K562 (cell line): ENCODE data around the gene CAPN2. TPM values are rescaled to one million over a fixed set of nuclear protein-coding genes. Genes with fewer than 3 reads are reported as not detected.

ENCODE experiments used
- ARID3A ChIP-seq: IDR thresholded peaks from 2 replicates; pipeline ENCODE4 v1.6.1; 2012; ENCODE audit warnings: low read depth, low read length, improper control_type of control experiment, borderline replicate concordance
- CHAMP1 ChIP-seq: fragments of 450-650 bp; IDR thresholded peaks from 2 replicates; pipeline ENCODE4 v1.6.1; 2016; ENCODE audit warnings: mild to moderate bottlenecking
- FOXP4 ChIP-seq: sonication (generic); formaldehyde crosslinking; IDR thresholded peaks from 2 replicates; pipeline ENCODE4 v1.8.0; 2022; ENCODE audit warnings: mild to moderate bottlenecking, missing genetic modification reagents, borderline replicate concordance
- HDAC6 ChIP-seq: IDR thresholded peaks from 2 replicates; pipeline ENCODE4 v1.6.1; 2012; ENCODE audit warnings: low read depth, mild to moderate bottlenecking, control low read depth, inconsistent platforms, low read length, moderate library complexity
- HDGF ChIP-seq: fragments of 450-650 bp; IDR thresholded peaks from 2 replicates; pipeline ENCODE4 v1.6.1; 2016
- HNRNPK ChIP-seq: fragments of 200-400 bp; formaldehyde crosslinking; IDR thresholded peaks from one replicate; pipeline ENCODE4 v1.6.1; 2018; ENCODE audit warnings: mild to moderate bottlenecking, low read depth, low read length; ENCODE audit not compliant: poor library complexity, severe bottlenecking
- MAX ChIP-seq: sonication (generic); formaldehyde crosslinking; IDR thresholded peaks from 2 replicates; pipeline ENCODE4 v1.9.0; 2022; ENCODE audit warnings: mild to moderate bottlenecking, missing genetic modification reagents
- MCM7 ChIP-seq, 2 experiments: fragments of 450-650 bp; IDR thresholded peaks; 2 replicates each; pipeline ENCODE4 v1.6.1; 2016 to 2018
- MLLT1 ChIP-seq, 2 experiments: fragments of 450-650 bp; IDR thresholded peaks; 2 replicates each; pipeline ENCODE4 v1.6.1; 2016
- MTA2 ChIP-seq: fragments of 450-650 bp; IDR thresholded peaks from 2 replicates; pipeline ENCODE4 v1.6.1; 2016; ENCODE audit warnings: low read depth
- NFE2L1 ChIP-seq: fragments of 450-650 bp; IDR thresholded peaks from 2 replicates; pipeline ENCODE4 v1.6.1; 2016; ENCODE audit warnings: missing genetic modification characterization, low read depth, mild to moderate bottlenecking, missing compliant biosample characterization, moderate library complexity, borderline replicate concordance
- RBFOX2 ChIP-seq: fragments of 200-400 bp; formaldehyde crosslinking; IDR thresholded peaks from 2 replicates; pipeline ENCODE4 v1.6.1; 2017; ENCODE audit warnings: low read depth, mild to moderate bottlenecking, low read length, moderate library complexity
- RBM17 ChIP-seq: fragments of 200-400 bp; formaldehyde crosslinking; IDR thresholded peaks from 2 replicates; pipeline ENCODE4 v1.6.1; 2017; ENCODE audit warnings: low read depth, mild to moderate bottlenecking, low read length, borderline replicate concordance
- SMARCC2 ChIP-seq: fragments of 450-650 bp; IDR thresholded peaks from 2 replicates; pipeline ENCODE4 v1.6.1; 2017; ENCODE audit warnings: antibody characterized with exemption, moderate library complexity, mild to moderate bottlenecking, low read depth
- SMARCE1 ChIP-seq: fragments of 450-650 bp; IDR thresholded peaks from 2 replicates; pipeline ENCODE4 v1.7.1; 2016; ENCODE audit warnings: mild to moderate bottlenecking
- TBP ChIP-seq: optimal IDR thresholded peaks from 2 replicates; pipeline ENCODE3; 2011; ENCODE audit warnings: low read depth, low read length, improper control_type of control experiment
- TCF3 ChIP-seq: sonication (generic); formaldehyde crosslinking; IDR thresholded peaks from 2 replicates; pipeline ENCODE4 v1.4.0; 2020; ENCODE audit warnings: mild to moderate bottlenecking, missing genetic modification reagents
- ZNF316 ChIP-seq: fragments of 450-650 bp; IDR thresholded peaks from 2 replicates; pipeline ENCODE4 v1.6.1; 2016
- ZNF512 ChIP-seq: IDR thresholded peaks from 2 replicates; pipeline ENCODE4 v1.6.1; 2016; ENCODE audit warnings: missing genetic modification characterization, missing compliant biosample characterization
- ZNF586 ChIP-seq: fragments of 450-650 bp; formaldehyde crosslinking; conservative IDR thresholded peaks from 2 replicates; pipeline ENCODE4 v1.4.0; 2020; ENCODE audit warnings: mild to moderate bottlenecking, moderate library complexity
- ZSCAN29 ChIP-seq: fragments of 450-650 bp; IDR thresholded peaks from 2 replicates; pipeline ENCODE4 v1.6.1; 2017
- polyA plus RNA-seq, 8 experiments: library from polyadenylated mRNA; depleted of rRNA in 4 of 8; stranded (reverse) in 5 of 8; unstranded in 3 of 8; fragments of >200 nt; fragmentation: Nextera tagmentation in 2 of 8; fragmentation: Illumina TruSeq in 1 of 8; extraction: Ambion mirVana in 2 of 8; extraction: Trizol in 1 of 8; gene quantifications; 2 replicates each; pipeline versions ENCODE4 v1.2.1 to v1.2.3, GENCODE V29; 2011 to 2014; ENCODE audit warnings: inconsistent platforms in 1 of 8, missing spikeins in 1 of 8
- total RNA-seq, 7 experiments: library from RNA; depleted of rRNA in 6 of 7; stranded (reverse); fragments of >200 nt in 6 of 7; fragmentation: Illumina TruSeq in 2 of 7; extraction: Trizol in 2 of 7; gene quantifications; 2 replicates each; pipeline versions ENCODE4 v1.2.1 to v1.2.3, GENCODE V29; 2011 to 2021; ENCODE audit warnings: low replicate concordance in 1 of 7

CAPN2 gene
- total and polyA plus RNA-seq, 9 of the 15 experiments (the other 6 are each of a cell fraction or from before 2014, with no cell fraction given), result 24.6 to 157 (median 101) TPM

GRCh38 chr1:223678841-223679240, 33.5 kb upstream of the CAPN2 start (continued):
- TF ChIP-seq ARID3A, result peak; percentile 30; the same call in 1 of the 2 replicates
- TF ChIP-seq NFE2L1 (tag), result no peak
- TF ChIP-seq SMARCE1, result peak; percentile 82; the same call in 1 of the 2 replicates
- TF ChIP-seq CHAMP1, result no peak
- no peak for TF ChIP-seq HNRNPK
- no peak for TF ChIP-seq ZNF316
- TF ChIP-seq MTA2, result peak; percentile 76
- TF ChIP-seq FOXP4 (CRISPR knock-in tag), result no peak
- peak; percentile 97 for TF ChIP-seq TCF3 (CRISPR knock-in tag)
- TF ChIP-seq SMARCC2, result peak; percentile 51; the same call in 1 of the 2 replicates
- peak; percentile 76 for TF ChIP-seq MAX (CRISPR knock-in tag)
- TF ChIP-seq HDGF, result no peak
- TF ChIP-seq MCM7 (IDR thresholded peaks at IDR 0.05), result no peak
- no peak for TF ChIP-seq ZSCAN29
- TF ChIP-seq MLLT1 (IDR thresholded peaks at IDR 0.05), result no peak
- TF ChIP-seq ZNF512 (tag), result no peak
- no peak for TF ChIP-seq TBP
- no peak for TF ChIP-seq RBFOX2
- no peak for TF ChIP-seq HDAC6
- TF ChIP-seq RBM17, result no peak
- TF ChIP-seq ZNF586 (CRISPR knock-in tag), result no peak
